ENCODE data around the gene ZNF606.
A peak's percentile ranks its signal among the peaks of the same experiment; 100 is the strongest.

DNA sequence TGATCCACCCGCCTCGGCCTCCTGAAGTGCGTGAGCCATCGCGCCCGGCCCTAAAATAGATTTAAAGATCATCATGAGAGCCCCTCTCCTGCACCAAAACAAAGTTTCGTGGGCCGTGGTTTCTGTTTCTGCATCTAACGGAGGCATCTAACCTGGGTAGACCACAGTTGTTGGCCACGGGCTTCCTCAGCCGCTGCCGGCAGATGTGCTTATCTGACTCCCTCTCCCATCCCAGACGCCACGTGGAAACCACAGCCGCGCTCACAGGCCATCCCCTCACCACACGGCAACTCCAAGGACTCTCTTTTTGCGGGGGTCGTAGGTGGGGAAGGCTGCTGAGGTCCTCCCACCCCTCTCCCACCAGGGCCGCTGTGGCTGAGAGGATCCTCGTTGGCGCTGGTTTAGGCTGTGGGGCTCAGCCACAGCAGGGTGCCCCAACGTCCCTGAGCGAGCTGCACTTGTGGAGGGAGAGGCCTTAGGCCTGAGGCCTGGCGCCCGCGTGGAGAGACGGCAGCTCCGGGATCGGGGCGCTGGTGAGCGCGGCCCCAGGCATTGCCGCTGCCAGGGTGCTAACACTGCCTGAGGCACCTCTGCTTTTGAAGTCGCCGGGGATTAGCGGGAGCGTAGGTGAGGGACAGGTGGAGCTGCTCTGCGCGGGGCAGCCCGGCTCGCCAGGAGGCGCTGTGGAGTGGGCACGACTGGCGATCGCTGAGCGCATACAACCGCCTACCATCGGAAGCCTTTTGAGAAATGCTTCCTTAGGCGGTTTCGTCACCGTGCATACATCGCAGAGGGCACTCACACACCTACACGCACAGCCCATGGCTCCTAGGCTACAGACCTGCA is 40.1 kb upstream of the ZNF606 start:
- TF ChIP-seq, protein P1, sequence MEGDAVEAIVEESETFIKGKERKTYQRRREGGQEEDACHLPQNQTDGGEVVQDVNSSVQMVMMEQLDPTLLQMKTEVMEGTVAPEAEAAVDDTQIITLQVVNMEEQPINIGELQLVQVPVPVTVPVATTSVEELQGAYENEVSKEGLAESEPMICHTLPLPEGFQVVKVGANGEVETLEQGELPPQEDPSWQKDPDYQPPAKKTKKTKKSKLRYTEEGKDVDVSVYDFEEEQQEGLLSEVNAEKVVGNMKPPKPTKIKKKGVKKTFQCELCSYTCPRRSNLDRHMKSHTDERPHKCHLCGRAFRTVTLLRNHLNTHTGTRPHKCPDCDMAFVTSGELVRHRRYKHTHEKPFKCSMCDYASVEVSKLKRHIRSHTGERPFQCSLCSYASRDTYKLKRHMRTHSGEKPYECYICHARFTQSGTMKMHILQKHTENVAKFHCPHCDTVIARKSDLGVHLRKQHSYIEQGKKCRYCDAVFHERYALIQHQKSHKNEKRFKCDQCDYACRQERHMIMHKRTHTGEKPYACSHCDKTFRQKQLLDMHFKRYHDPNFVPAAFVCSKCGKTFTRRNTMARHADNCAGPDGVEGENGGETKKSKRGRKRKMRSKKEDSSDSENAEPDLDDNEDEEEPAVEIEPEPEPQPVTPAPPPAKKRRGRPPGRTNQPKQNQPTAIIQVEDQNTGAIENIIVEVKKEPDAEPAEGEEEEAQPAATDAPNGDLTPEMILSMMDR (IDR thresholded peaks at IDR 0.05) = peak in 4 of 12 donors; percentile 3 to 30 (median 18)
- TF ChIP-seq POLR2A (IDR thresholded peaks at IDR 0.05) = no peak

Measured in heart left ventricle (tissue), 13 donors.